B cell (primary cell): ENCODE results near the gene IRS1. TPM values are rescaled to one million over a fixed set of nuclear protein-coding genes. Genes with fewer than 3 reads are reported as not detected.

Experiments used
- ATAC-seq: fragments of 200-7000 bp; cut with Tn5 transposase; one replicate; pipeline ENCODE4 v1.10.0; 2021; ENCODE audit warnings: low read depth, mild to moderate bottlenecking, moderate number of reproducible peaks, moderate library complexity
- CTCF ChIA-PET: fragments of 350-600 bp; sonication (Branson Sonifier 250); formaldehyde crosslinking; loops from one replicate; lab custom pipeline; 2021; ENCODE audit warnings: antibody characterized with exemption, inconsistent platforms; lab: Charles Lee
- POLR2A ChIA-PET: fragments of 350-600 bp; sonication (Branson Sonifier 250); formaldehyde crosslinking; loops from one replicate; lab custom pipeline; 2021; ENCODE audit warnings: antibody characterized with exemption; lab: Charles Lee
- DNase-seq: peaks from one replicate; pipeline ENCODE4 v3.0.0; 2013
- H2AFZ ChIP-seq: 2 replicates; pipeline ENCODE4 v1.6.1; 2012; ENCODE audit warnings: mild to moderate bottlenecking, low read depth, low read length; ENCODE audit not compliant: insufficient read depth, poor library complexity, severe bottlenecking
- H3K27ac ChIP-seq, 2 donors: 1 replicate in 1 of 2; 2 replicates in 1 of 2; pipeline ENCODE4 v1.5.1; 2012 to 2013; ENCODE audit warnings: low read length in 2 of 2, mild to moderate bottlenecking in 2 of 2, moderate library complexity in 1 of 2
- H3K27me3 ChIP-seq, 4 experiments: fragments of 200-600 bp in 1 of 4; sonication (generic) in 1 of 4; replicated peaks in 1 of 4; 1 replicate in 2 of 4; 2 replicates in 2 of 4; pipeline versions ENCODE4 v1.6.1 to v1.7.0; 2013 to 2016; ENCODE audit warnings: low read length in 3 of 4, mild to moderate bottlenecking in 2 of 4, mixed read lengths in 1 of 4, moderate library complexity in 1 of 4; ENCODE audit not compliant: insufficient read depth in 4 of 4, control insufficient read depth in 3 of 4; ENCODE audit errors: control extremely low read depth in 1 of 4
- H3K36me3 ChIP-seq, 2 experiments: replicated peaks in 1 of 2; 1 replicate in 1 of 2; 2 replicates in 1 of 2; pipeline versions ENCODE4 v1.6.1 to v1.7.1; 2013; ENCODE audit warnings: low read length in 1 of 2; ENCODE audit not compliant: insufficient read depth in 2 of 2, control insufficient read depth in 1 of 2; ENCODE audit errors: control extremely low read depth in 1 of 2, extremely low read depth in 1 of 2
- H3K4me1 ChIP-seq, 2 donors: fragments of 200-600 bp in 1 of 2; sonication (generic) in 1 of 2; 1 replicate in 1 of 2; 2 replicates in 1 of 2; pipeline versions ENCODE4 v1.5.1 to v1.6.1; 2013 to 2017; ENCODE audit warnings: low read length in 2 of 2; ENCODE audit not compliant: control insufficient read depth in 2 of 2, insufficient read depth in 2 of 2
- H3K4me2 ChIP-seq: replicated peaks from 2 replicates; pipeline ENCODE3; 2012; ENCODE audit warnings: mild to moderate bottlenecking, low read depth, low read length; ENCODE audit not compliant: poor library complexity, severe bottlenecking
- H3K4me3 ChIP-seq, 5 experiments: fragments of 200-600 bp in 1 of 5; sonication (generic) in 1 of 5; 1 replicate in 3 of 5; 2 replicates in 2 of 5; pipeline versions ENCODE4 v1.5.1 to v1.7.0; 2011 to 2016; ENCODE audit warnings: low read length in 4 of 5, mild to moderate bottlenecking in 4 of 5, low read depth in 2 of 5, control low read depth in 1 of 5, moderate library complexity in 1 of 5; ENCODE audit not compliant: insufficient read depth in 1 of 5; ENCODE audit errors: control extremely low read depth in 1 of 5, extremely low read depth in 1 of 5
- H3K79me2 ChIP-seq: fragments of 200-600 bp; sonication (generic); one replicate; pipeline ENCODE4 v1.6.0; 2016; ENCODE audit warnings: low read length; ENCODE audit not compliant: control insufficient read depth, insufficient read depth
- H3K9ac ChIP-seq: fragments of 200-600 bp; sonication (generic); 2 replicates; pipeline ENCODE4 v1.6.1; 2017; ENCODE audit warnings: mild to moderate bottlenecking, low read length, moderate library complexity
- H3K9me3 ChIP-seq, 3 donors: one replicate each; pipeline versions ENCODE4 v1.6.1 to v1.7.1; 2013; ENCODE audit warnings: low read length in 2 of 3; ENCODE audit not compliant: control insufficient read depth in 2 of 3, insufficient read depth in 1 of 3; ENCODE audit errors: control extremely low read depth in 1 of 3
- H4K20me1 ChIP-seq: 2 replicates; pipeline ENCODE4 v1.6.0; 2012; ENCODE audit warnings: mild to moderate bottlenecking, low read length; ENCODE audit not compliant: insufficient read depth, control insufficient read depth, poor library complexity, severe bottlenecking
- H3K27ac Mint-ChIP-seq: one replicate; pipeline ENCODE4 v1.8.0; 2021; ENCODE audit warnings: mixed read lengths
- H3K27me3 Mint-ChIP-seq: one replicate; pipeline ENCODE4 v1.8.0; 2021; ENCODE audit warnings: mixed read lengths
- H3K4me1 Mint-ChIP-seq: one replicate; pipeline ENCODE4 v1.8.0; 2021; ENCODE audit warnings: mixed read lengths
- H3K4me3 Mint-ChIP-seq: one replicate; pipeline ENCODE4 v1.8.0; 2021; ENCODE audit warnings: mixed read lengths
- H3K9me3 Mint-ChIP-seq: one replicate; pipeline ENCODE4 v1.8.0; 2022; ENCODE audit warnings: mixed read lengths; ENCODE audit not compliant: insufficient read depth
- EZH2 ChIP-seq: IDR thresholded peaks from 2 replicates; pipeline ENCODE4 v1.6.1; 2012; ENCODE audit warnings: borderline replicate concordance, low read depth, mild to moderate bottlenecking, moderate library complexity, low read length; ENCODE audit not compliant: insufficient read depth, poor library complexity, severe bottlenecking
- WGBS: methylation state at CpG from one replicate; pipeline ENCODE4 v1.1.5; 2013; ENCODE audit warnings: missing lambda C conversion rate; ENCODE audit not compliant: insufficient coverage; 5-methylcytosine and 5-hydroxymethylcytosine counted together
- intact Hi-C: fragments of 100-400 bp; cut with micrococcal nuclease; formaldehyde crosslinking; loops from one replicate; pipeline ENCODE4 v1.10.0; 2022
- polyA plus RNA-seq: library from polyadenylated mRNA; depleted of rRNA; stranded (reverse); fragments of >200 nt; gene quantifications from 2 replicates; pipeline ENCODE4 v1.2.3, GENCODE V29; 2012
- total RNA-seq, 2 donors: library from RNA; stranded (reverse); fragments of 120-200 nt in 1 of 2; gene quantifications; 1 replicate in 1 of 2; 2 replicates in 1 of 2; pipeline versions ENCODE4 v1.2.3 to v1.2.4, GENCODE V29; 2013 to 2022
- TF ChIP-seq, protein P1 (sequence below): fragments of 200-600 bp; IDR thresholded peaks from one replicate; pipeline ENCODE4 v1.8.0; 2022; ENCODE audit warnings: antibody characterized with exemption, mild to moderate bottlenecking

The IRS1 gene
- total and polyA plus RNA-seq, 2 donors (not counting 1 experiment from before 2014, with no cell fraction given) = 3.8 to 11.9 TPM

- no peaks in the 10 kb centered on the region for H4K20me1 ChIP-seq
- DNase-seq (no peak), ATAC-seq (no peak)
- no peaks in the 10 kb centered on the region for H3K79me2 ChIP-seq
- H3K9ac ChIP-seq = no peak overlapping the region
- H3K4me1 ChIP-seq = no peaks in the 10 kb centered on the region
- H3K4me3 ChIP-seq = no peak overlapping the region
- Mint-ChIP-seq H3K4me3 (no peak overlapping the region), H3K4me1 (no peaks in the 10 kb centered on the region), H3K9me3 (no peaks in the 10 kb centered on the region), H3K27me3 (peaks cover 21% of the 10 kb centered on the region), H3K27ac (no peak overlapping the region)
- ChIA-PET POLR2A (no interaction called here), CTCF (no interaction called here)
- H3K9me3 ChIP-seq = no peaks in the 10 kb centered on the region
- no peak overlapping the region for H2AFZ ChIP-seq
- WGBS = no CpG with 5 or more reads among the region's 1 CpG
- H3K4me2 ChIP-seq = no peak overlapping the region
- H3K27ac ChIP-seq = no peak overlapping the region
- intact Hi-C loops = no loop called here
- no peaks in the 10 kb centered on the region for H3K27me3 ChIP-seq
- no peak for TF ChIP-seq EZH2
- TF ChIP-seq, protein P1, sequence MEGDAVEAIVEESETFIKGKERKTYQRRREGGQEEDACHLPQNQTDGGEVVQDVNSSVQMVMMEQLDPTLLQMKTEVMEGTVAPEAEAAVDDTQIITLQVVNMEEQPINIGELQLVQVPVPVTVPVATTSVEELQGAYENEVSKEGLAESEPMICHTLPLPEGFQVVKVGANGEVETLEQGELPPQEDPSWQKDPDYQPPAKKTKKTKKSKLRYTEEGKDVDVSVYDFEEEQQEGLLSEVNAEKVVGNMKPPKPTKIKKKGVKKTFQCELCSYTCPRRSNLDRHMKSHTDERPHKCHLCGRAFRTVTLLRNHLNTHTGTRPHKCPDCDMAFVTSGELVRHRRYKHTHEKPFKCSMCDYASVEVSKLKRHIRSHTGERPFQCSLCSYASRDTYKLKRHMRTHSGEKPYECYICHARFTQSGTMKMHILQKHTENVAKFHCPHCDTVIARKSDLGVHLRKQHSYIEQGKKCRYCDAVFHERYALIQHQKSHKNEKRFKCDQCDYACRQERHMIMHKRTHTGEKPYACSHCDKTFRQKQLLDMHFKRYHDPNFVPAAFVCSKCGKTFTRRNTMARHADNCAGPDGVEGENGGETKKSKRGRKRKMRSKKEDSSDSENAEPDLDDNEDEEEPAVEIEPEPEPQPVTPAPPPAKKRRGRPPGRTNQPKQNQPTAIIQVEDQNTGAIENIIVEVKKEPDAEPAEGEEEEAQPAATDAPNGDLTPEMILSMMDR = no peak
- H3K36me3 ChIP-seq = no peaks in the 10 kb centered on the region
Observed at GRCh38 chr2:226701052-226701451, 98.6 kb downstream of the IRS1 start.

DNA sequence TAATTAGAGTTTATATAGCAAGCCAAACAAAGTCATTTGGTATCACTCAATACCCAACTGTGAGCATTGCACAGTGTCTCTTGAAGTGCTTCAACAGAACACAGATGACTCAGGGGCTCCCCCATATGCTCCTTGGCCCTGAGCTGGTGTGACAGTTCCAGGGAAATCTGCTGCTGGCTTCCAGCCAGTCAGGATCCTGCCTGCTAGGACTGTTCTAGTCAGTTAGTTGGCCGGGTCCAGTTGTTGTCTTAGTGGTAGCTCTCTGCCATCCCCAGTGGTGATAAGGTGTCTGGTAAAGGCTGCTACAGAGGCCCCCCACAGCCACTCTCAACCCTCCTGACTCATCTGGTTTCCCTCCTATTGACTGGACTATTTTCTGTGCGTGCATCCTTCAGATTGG lies 100.3 kb downstream of the IRS1 start:
- DNase-seq = no peak
- Histone ChIP-seq H3K4me3 (no peak overlapping the region), H3K4me2 (no peak overlapping the region), H3K9ac (no peak overlapping the region), H3K36me3 (no peaks in the 10 kb centered on the region), H2AFZ (no peak overlapping the region), H3K9me3 (no peaks in the 10 kb centered on the region), H3K27me3 (no peaks in the 10 kb centered on the region), H3K4me1 (no peaks in the 10 kb centered on the region), H3K27ac (no peak overlapping the region), H3K79me2 (no peaks in the 10 kb centered on the region), H4K20me1 (no peaks in the 10 kb centered on the region)
- intact Hi-C loops = no loop called here
- H3K27me3 Mint-ChIP-seq = peaks cover 21% of the 10 kb centered on the region
- WGBS = 100% methylated on average over 1 of the region's 2 CpGs
- no peak for ATAC-seq
- TF ChIP-seq, protein P1 = no peak
- TF ChIP-seq EZH2 = no peak
- ChIA-PET POLR2A (no interaction called here), CTCF (interaction anchor here (1.6 kb wide), 1 partner anchor 103 kb away, joined by 4 read pairs; no protein-coding TSS in a partner anchor)
- no peaks in the 10 kb centered on the region for H3K9me3 Mint-ChIP-seq
- no peak overlapping the region for H3K27ac Mint-ChIP-seq
- no peak overlapping the region for H3K4me3 Mint-ChIP-seq
- no peaks in the 10 kb centered on the region for H3K4me1 Mint-ChIP-seq
